PC-3 (cell line): Measurements from ENCODE around the gene SERPING1. TPM values are rescaled to one million over a fixed set of nuclear protein-coding genes. Genes with fewer than 3 reads are reported as not detected.
A peak's percentile ranks its signal among the peaks of the same experiment; 100 is the strongest.

Source experiments
- ATAC-seq: fragments of 200-7000 bp; cut with Tn5 transposase; 2 replicates; pipeline ENCODE4 v1.9.1; 2020; ENCODE audit warnings: mild to moderate bottlenecking, moderate library complexity
- BruUV-seq: library from RNA; stranded (reverse); fragments of 400-500 nt; replicated peaks from 2 replicates; lab custom pipeline; 2021; lab: Mats Ljungman, UMichigan
- CTCF ChIA-PET: fragments of 300-600 bp; sonication (Branson Sonifier 250); formaldehyde crosslinking; loops from one replicate; lab custom pipeline; 2022; ENCODE audit warnings: antibody characterized with exemption; lab: Charles Lee
- POLR2A ChIA-PET: fragments of 300-600 bp; sonication (Branson Sonifier 250); formaldehyde crosslinking; loops from one replicate; lab custom pipeline; 2022; ENCODE audit warnings: antibody characterized with exemption; ENCODE audit not compliant: unreplicated experiment; lab: Charles Lee
- DNase-seq: peaks from one replicate; pipeline ENCODE4 v3.0.0-alpha.2; 2015
- H2AFZ ChIP-seq: fragments of 300-600 bp; sonication (generic); 2 replicates; pipeline ENCODE4 v1.6.0; 2016; ENCODE audit warnings: antibody characterized with exemption, low read length
- H3F3A ChIP-seq: fragments of 300-600 bp; sonication (generic); one replicate; pipeline ENCODE4 v1.6.0; 2017; ENCODE audit warnings: antibody characterized with exemption, low read length, control low read depth, mild to moderate bottlenecking; ENCODE audit not compliant: unreplicated experiment
- H3K27ac ChIP-seq: fragments of 300-600 bp; sonication (generic); 2 replicates; pipeline ENCODE4 v1.5.1; 2016; ENCODE audit warnings: mild to moderate bottlenecking, low read length
- H3K27me3 ChIP-seq: fragments of 300-600 bp; sonication (generic); 2 replicates; pipeline ENCODE4 v1.6.1; 2016; ENCODE audit warnings: low read length, mixed read lengths
- H3K36me3 ChIP-seq: fragments of 300-600 bp; sonication (generic); 2 replicates; pipeline ENCODE4 v1.6.1; 2016; ENCODE audit warnings: low read depth, mixed run types, low read length, mixed read lengths
- H3K4me1 ChIP-seq: fragments of 300-600 bp; sonication (generic); 2 replicates; pipeline ENCODE4 v1.5.1; 2016; ENCODE audit warnings: low read length; ENCODE audit not compliant: insufficient read depth
- H3K4me2 ChIP-seq: fragments of 300-600 bp; sonication (generic); 2 replicates; pipeline ENCODE4 v1.6.0; 2016; ENCODE audit warnings: low read length
- H3K4me3 ChIP-seq: fragments of 300-600 bp; sonication (generic); 2 replicates; pipeline ENCODE4 v1.5.1; 2016; ENCODE audit warnings: mild to moderate bottlenecking, low read length, mixed read lengths
- H3K79me2 ChIP-seq: fragments of 300-600 bp; sonication (generic); 2 replicates; pipeline ENCODE4 v1.6.1; 2017; ENCODE audit warnings: low read length, mixed read lengths
- H3K9ac ChIP-seq: fragments of 300-600 bp; sonication (generic); 2 replicates; pipeline ENCODE4 v1.6.0; 2016; ENCODE audit warnings: mild to moderate bottlenecking, low read length
- H3K9me2 ChIP-seq: fragments of 300-600 bp; sonication (generic); replicated peaks from 2 replicates; pipeline ENCODE4 v1.6.1; 2016; ENCODE audit warnings: mixed run types, low read length, mixed read lengths
- H3K9me3 ChIP-seq: fragments of 300-600 bp; sonication (generic); 2 replicates; pipeline ENCODE4 v1.6.1; 2016; ENCODE audit warnings: low read length, mixed read lengths
- H4K20me1 ChIP-seq: fragments of 300-600 bp; sonication (generic); 2 replicates; pipeline ENCODE4 v1.6.1; 2016; ENCODE audit warnings: low read length, mixed read lengths
- EZH2 ChIP-seq: fragments of 300-600 bp; sonication (generic); IDR thresholded peaks from one replicate; pipeline ENCODE4 v1.6.1; 2017; ENCODE audit warnings: antibody characterized with exemption, mild to moderate bottlenecking, low read length; ENCODE audit not compliant: unreplicated experiment
- EZH2phosphoT487 ChIP-seq: fragments of 300-600 bp; sonication (generic); IDR thresholded peaks from 2 replicates; pipeline ENCODE4 v1.6.1; 2018; ENCODE audit warnings: mild to moderate bottlenecking, antibody characterized with exemption, low read length, borderline replicate concordance
- intact Hi-C: fragments of 100-400 bp; cut with micrococcal nuclease; formaldehyde crosslinking; loops from 2 replicates; pipeline ENCODE4 v1.9.0; 2023
- total RNA-seq: library from RNA; depleted of rRNA; stranded (reverse); fragments of >200 nt; gene quantifications from 2 replicates; pipeline ENCODE4 v1.2.3, GENCODE V29; 2014
- TF ChIP-seq, protein P1 (sequence below): fragments of 300-600 bp; sonication (generic); conservative IDR thresholded peaks from 2 replicates; pipeline ENCODE4 v1.5.1; 2017; ENCODE audit warnings: antibody characterized with exemption, low read depth, mild to moderate bottlenecking, low read length

Gene SERPING1
- total RNA-seq, 1 experiment from 2014 or later = not detected

DNA sequence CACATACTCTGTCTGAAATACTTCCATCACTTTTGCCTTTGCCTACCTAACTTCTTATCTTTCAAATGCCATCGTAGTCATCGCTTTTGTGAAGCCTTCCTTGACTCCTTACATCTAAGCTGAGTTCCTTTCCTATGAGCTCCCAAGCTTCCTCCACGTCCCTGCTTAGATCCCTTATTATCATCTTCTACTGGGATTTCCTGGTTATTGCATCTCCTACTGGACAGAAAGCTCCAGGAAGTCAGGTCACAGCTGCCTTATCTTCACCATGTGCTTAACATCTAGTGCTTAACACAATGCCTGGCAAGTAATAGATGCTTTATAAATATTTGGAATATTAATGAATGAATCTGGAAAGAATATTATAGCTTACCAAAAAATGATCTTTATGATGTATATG is 46.3 kb downstream of the SERPING1 start:
- POLR2A ChIA-PET = interaction anchor here (0.7 kb wide), 1 partner anchor 319 kb away, joined by 3 read pairs; the partner anchor contains the start of gene TNKS1BP1

DNA sequence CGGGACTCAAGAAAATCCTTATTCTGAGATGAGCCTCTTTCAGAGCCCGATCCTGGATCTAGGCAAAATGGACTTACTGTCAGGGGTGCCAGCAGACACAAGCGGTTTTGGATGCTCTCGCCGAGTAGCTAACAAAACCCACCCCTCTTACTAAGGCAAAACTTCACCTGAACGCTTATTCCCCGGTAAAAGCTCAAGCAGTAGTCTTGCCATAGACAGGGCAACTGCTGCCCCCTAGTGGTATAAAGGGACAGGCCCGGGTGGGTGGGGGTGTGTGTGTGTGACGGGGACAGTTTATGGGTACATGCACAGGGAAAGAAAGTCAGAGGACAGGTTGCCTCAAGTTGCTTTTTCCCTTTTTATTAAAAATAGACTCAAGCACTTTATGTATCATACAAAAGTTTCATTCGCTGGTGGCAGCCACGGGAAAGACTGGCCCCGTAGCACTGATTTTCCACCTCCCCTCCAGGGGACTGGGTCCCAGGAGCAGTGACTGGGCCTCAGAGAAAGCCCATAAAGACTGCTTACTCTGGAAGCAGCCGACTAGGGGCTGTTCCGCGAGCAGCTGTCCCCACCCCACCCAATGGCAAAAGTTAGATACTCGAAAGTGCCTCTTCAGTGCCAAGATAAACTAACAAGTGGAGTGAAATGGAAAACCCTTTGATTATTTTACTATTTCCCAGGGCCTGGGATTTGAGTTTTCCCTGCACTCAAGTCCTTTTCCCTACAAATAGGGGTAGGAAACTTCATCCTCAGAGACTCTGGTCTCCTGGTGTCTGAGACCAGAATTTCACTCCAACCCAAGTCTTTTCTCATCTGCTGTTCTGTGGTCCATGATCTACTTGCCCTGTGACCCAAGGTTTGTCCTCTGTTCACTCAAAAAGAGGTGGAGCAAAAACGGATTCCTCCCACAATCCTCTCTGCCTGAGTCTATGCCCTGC is 47.5 kb downstream of the SERPING1 start:
- Histone ChIP-seq H3K4me1 (peaks cover 15% of the 10 kb centered on the region), H4K20me1 (no peaks in the 10 kb centered on the region), H2AFZ (no peak overlapping the region), H3K4me2 (no peak overlapping the region), H3K27me3 (peaks cover 29% of the 10 kb centered on the region), H3K9me2 (no peaks in the 10 kb centered on the region), H3K27ac (no peak overlapping the region), H3K4me3 (no peak overlapping the region), H3K9ac (no peak overlapping the region), H3K36me3 (no peaks in the 10 kb centered on the region), H3K79me2 (peaks cover 9% of the 10 kb centered on the region), H3K9me3 (no peaks in the 10 kb centered on the region), H3F3A (no peaks in the 10 kb centered on the region)
- intact Hi-C loops = loop anchor here (1.0 to 2.0 kb wide), 2 partner anchors 114 to 188 kb away; no protein-coding TSS in a partner anchor
- TF ChIP-seq EZH2phosphoT487 = no peak
- TF ChIP-seq, protein P1, sequence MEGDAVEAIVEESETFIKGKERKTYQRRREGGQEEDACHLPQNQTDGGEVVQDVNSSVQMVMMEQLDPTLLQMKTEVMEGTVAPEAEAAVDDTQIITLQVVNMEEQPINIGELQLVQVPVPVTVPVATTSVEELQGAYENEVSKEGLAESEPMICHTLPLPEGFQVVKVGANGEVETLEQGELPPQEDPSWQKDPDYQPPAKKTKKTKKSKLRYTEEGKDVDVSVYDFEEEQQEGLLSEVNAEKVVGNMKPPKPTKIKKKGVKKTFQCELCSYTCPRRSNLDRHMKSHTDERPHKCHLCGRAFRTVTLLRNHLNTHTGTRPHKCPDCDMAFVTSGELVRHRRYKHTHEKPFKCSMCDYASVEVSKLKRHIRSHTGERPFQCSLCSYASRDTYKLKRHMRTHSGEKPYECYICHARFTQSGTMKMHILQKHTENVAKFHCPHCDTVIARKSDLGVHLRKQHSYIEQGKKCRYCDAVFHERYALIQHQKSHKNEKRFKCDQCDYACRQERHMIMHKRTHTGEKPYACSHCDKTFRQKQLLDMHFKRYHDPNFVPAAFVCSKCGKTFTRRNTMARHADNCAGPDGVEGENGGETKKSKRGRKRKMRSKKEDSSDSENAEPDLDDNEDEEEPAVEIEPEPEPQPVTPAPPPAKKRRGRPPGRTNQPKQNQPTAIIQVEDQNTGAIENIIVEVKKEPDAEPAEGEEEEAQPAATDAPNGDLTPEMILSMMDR = peak; percentile 96
- ChIA-PET POLR2A (interaction anchor here (0.6 kb wide), 1 partner anchor 158 kb away, joined by 10 read pairs; no protein-coding TSS in a partner anchor), CTCF (interaction anchor here (0.5 to 1.6 kb wide), 7 partner anchors 77 to 337 kb away, joined by 3 to 23 read pairs (median 4); partner anchors contain the start of genes SLC43A1 and UBE2L6)
- BruUV-seq = no TSS peak
- peak; percentile 65 for ATAC-seq
- DNase-seq = peak; percentile 88

More for the DNA sequence above, 46.3 kb downstream of the SERPING1 start:
- Histone ChIP-seq H4K20me1 (no peaks in the 10 kb centered on the region), H3K27me3 (peaks cover 24% of the 10 kb centered on the region), H3K9ac (no peak overlapping the region), H3K36me3 (no peaks in the 10 kb centered on the region), H3K27ac (no peak overlapping the region), H3K9me2 (no peaks in the 10 kb centered on the region), H3K79me2 (peaks cover 21% of the 10 kb centered on the region), H3K4me1 (peaks cover 18% of the 10 kb centered on the region), H2AFZ (no peak overlapping the region), H3K9me3 (no peaks in the 10 kb centered on the region), H3K4me2 (no peak overlapping the region), H3F3A (no peaks in the 10 kb centered on the region), H3K4me3 (no peak overlapping the region)
- CTCF ChIA-PET = interaction anchor here (1.2 to 1.6 kb wide), 2 partner anchors 76 to 113 kb away, joined by 4 to 23 read pairs; partner anchors contain the start of gene UBE2L6
- BruUV-seq = no TSS peak
- no peak for ATAC-seq
- intact Hi-C loops = loop anchor here (1.0 to 2.0 kb wide), 2 partner anchors 113 to 187 kb away; no protein-coding TSS in a partner anchor
- no peak for TF ChIP-seq EZH2
- TF ChIP-seq, protein P1 = peak; percentile 30; the same call in 1 of the 2 replicates
- TF ChIP-seq EZH2phosphoT487 = no peak
- DNase-seq = no peak
